HG03469 (cell line): ENCODE results near the gene PBX2.
"Not testable (repeated sequence)": the region's sequence is repeated elsewhere in the genome, so short reads cannot be mapped to it uniquely, and the experiment has no call there.

Experiments
- ATAC-seq: cut with Tn5 transposase; IDR thresholded peaks from one replicate; pipeline ENCODE4 v1.9.1; 2021; ENCODE audit warnings: mild to moderate bottlenecking, moderate library complexity, moderate number of reproducible peaks; ENCODE audit not compliant: unreplicated experiment

Gene PBX2

GRCh38 chr6:32203426-32204267, 13.6 kb upstream of the PBX2 start:
- ATAC-seq, result no peak

- no peak for ATAC-seq
These were observed 12.2 kb upstream of the PBX2 start for GRCh38 chr6:32202186-32202585.

GRCh38 chr6:32200711-32201475, 10.9 kb upstream of the PBX2 start:
- no peak for ATAC-seq

- no peak for ATAC-seq
These were observed 8.9 kb upstream of the PBX2 start for GRCh38 chr6:32198866-32199265.

GRCh38 chr6:32198345-32198696, 8.3 kb upstream of the PBX2 start:
- no peak for ATAC-seq

GRCh38 chr6:32196682-32197616, 6.9 kb upstream of the PBX2 start:
- no peak for ATAC-seq

GRCh38 chr6:32195902-32196681, 6.1 kb upstream of the PBX2 start:
- peak; percentile 53 for ATAC-seq

GRCh38 chr6:32195652-32195901, 5.6 kb upstream of the PBX2 start:
- ATAC-seq, result peak; percentile 53

- no peak for ATAC-seq
These were observed 5.0 kb upstream of the PBX2 start for GRCh38 chr6:32194825-32195651.

- no peak for ATAC-seq
These were observed 4.4 kb upstream of the PBX2 start for GRCh38 chr6:32194388-32194787.

- not testable (repeated sequence) for ATAC-seq
These were observed 3.1 kb upstream of the PBX2 start for GRCh38 chr6:32193096-32193495.

- no peak for ATAC-seq
These were observed 2.6 kb upstream of the PBX2 start, which contains the start of gene GPSM3 for GRCh38 chr6:32192608-32193039. Gene GPSM3, minus strand, starts transcription at chr6:32192643. Its CDS starts 130 bp downstream, at chr6:32192513.

- no peak for ATAC-seq
These were observed 1.9 kb upstream of the PBX2 start for GRCh38 chr6:32191696-32192607.

GRCh38 chr6:32190911-32191677, 1.1 kb upstream of the PBX2 start:
- no peak for ATAC-seq

- no peak for ATAC-seq
These were observed 304 bp downstream of the PBX2 start for GRCh38 chr6:32189742-32190053.

- ATAC-seq, result no peak
These were observed 797 bp downstream of the PBX2 start for GRCh38 chr6:32189069-32189741.

- ATAC-seq, result no peak
These were observed 1.5 kb downstream of the PBX2 start for GRCh38 chr6:32188381-32189068.
